Activated naive CD8-positive, alpha-beta T cell treated with anti-CD3 and anti-CD28 coated beads, Interleukin-2, amount 50 U/mL, for 16 hours (primary cell): Measurements from ENCODE around the gene PTPRE.

ENCODE experiments used
- DNase-seq: peaks from one replicate; pipeline ENCODE4 v3.0.0-alpha.2; 2020; ENCODE audit warnings: low read depth, low spot score

Gene PTPRE

GRCh38 chr10:128071417-128071782, 164.5 kb downstream of the PTPRE start:
- no peak for DNase-seq

- DNase-seq = no peak
Observed at GRCh38 chr10:128072046-128072445, 165.1 kb downstream of the PTPRE start.

- no peak for DNase-seq
Observed at GRCh38 chr10:128072941-128073645, 166.2 kb downstream of the PTPRE start.

- DNase-seq = no peak
Observed at GRCh38 chr10:128073890-128074289, 167.0 kb downstream of the PTPRE start.

GRCh38 chr10:128074589-128074988, 167.7 kb downstream of the PTPRE start:
- DNase-seq = no peak

- DNase-seq = no peak
Observed at GRCh38 chr10:128077155-128077875, 170.4 kb downstream of the PTPRE start.

GRCh38 chr10:128078136-128078969, 171.4 kb downstream of the PTPRE start:
- DNase-seq = no peak

- DNase-seq = no peak
Observed at GRCh38 chr10:128080231-128080630, 173.3 kb downstream of the PTPRE start.

GRCh38 chr10:128080641-128081040, 173.7 kb downstream of the PTPRE start:
- no peak for DNase-seq

- no peak for DNase-seq
Observed at GRCh38 chr10:128081222-128081621, 174.3 kb downstream of the PTPRE start.

- no peak for DNase-seq
Observed at GRCh38 chr10:128081720-128082119, 174.8 kb downstream of the PTPRE start.

- DNase-seq = no peak
Observed at GRCh38 chr10:128083191-128083895, 176.4 kb downstream of the PTPRE start.

GRCh38 chr10:128084364-128084763, 177.5 kb downstream of the PTPRE start:
- no peak for DNase-seq

- no peak for DNase-seq
Observed at GRCh38 chr10:128084991-128085390, 178.1 kb downstream of the PTPRE start.

- DNase-seq = no peak
Observed at GRCh38 chr10:128086003-128086863, 179.3 kb downstream of the PTPRE start.

- no peak for DNase-seq
Observed at GRCh38 chr10:128087146-128087883, 180.4 kb downstream of the PTPRE start.

- no peak for DNase-seq
Observed at GRCh38 chr10:128087884-128088709, 181.2 kb downstream of the PTPRE start.

GRCh38 chr10:128091636-128092210, 184.8 kb downstream of the PTPRE start:
- no peak for DNase-seq

GRCh38 chr10:128092454-128092853, 185.6 kb downstream of the PTPRE start:
- no peak for DNase-seq
